Sigmoid colon (tissue), 7 donors: Measurements from ENCODE around the gene ALG12. TPM values are rescaled to one million over a fixed set of nuclear protein-coding genes. Genes with fewer than 3 reads are reported as not detected.

Source experiments
- DNase-seq: peaks from one replicate; pipeline ENCODE4 v3.0.0-alpha.2; 2019
- H3K27ac ChIP-seq, 4 donors: fragments of 200-600 bp; sonication (generic); one replicate each; pipeline ENCODE4 v1.5.1; 2016 to 2019; ENCODE audit warnings: mild to moderate bottlenecking in 1 of 4
- H3K27me3 ChIP-seq, 3 donors: fragments of 200-600 bp; sonication (generic); one replicate each; pipeline ENCODE4 v1.5.1; 2019; ENCODE audit warnings: mild to moderate bottlenecking in 1 of 3
- H3K36me3 ChIP-seq, 4 donors: fragments of 200-600 bp; sonication (generic); one replicate each; pipeline ENCODE4 v1.5.1; 2016 to 2019
- H3K4me1 ChIP-seq, 4 donors: fragments of 200-600 bp; sonication (generic); one replicate each; pipeline ENCODE4 v1.5.1; 2017 to 2019
- H3K4me3 ChIP-seq, 4 donors: fragments of 200-600 bp; sonication (generic); one replicate each; pipeline ENCODE4 v1.5.1; 2017 to 2019; ENCODE audit warnings: mild to moderate bottlenecking in 2 of 4, moderate library complexity in 1 of 4
- H3K9me3 ChIP-seq, 4 donors: fragments of 200-600 bp in 3 of 4; sonication (generic) in 3 of 4; one replicate each; pipeline versions ENCODE4 v1.5.1 to v1.6.1; 2013 to 2019
- EP300 ChIP-seq, 4 donors: sonication (generic); formaldehyde crosslinking; IDR thresholded peaks; one replicate each; pipeline ENCODE4 v1.6.1; 2017; ENCODE audit warnings: antibody characterized with exemption in 4 of 4
- POLR2A ChIP-seq, 2 donors: fragments of 450-650 bp; IDR thresholded peaks; one replicate each; pipeline ENCODE4 v1.6.1; 2016; ENCODE audit warnings: antibody characterized with exemption in 2 of 2, mild to moderate bottlenecking in 2 of 2, moderate library complexity in 2 of 2
- POLR2AphosphoS5 ChIP-seq, 4 donors: sonication (generic); formaldehyde crosslinking; IDR thresholded peaks; one replicate each; pipeline ENCODE4 v1.6.1; 2017; ENCODE audit warnings: antibody characterized with exemption in 4 of 4
- WGBS, 2 donors: extraction: QIAGEN DNeasy Blood & Tissue Kit; methylation state at CpG; one replicate each; pipeline ENCODE4 v1.1.7; 2013; 5-methylcytosine and 5-hydroxymethylcytosine counted together
- intact Hi-C: fragments of 100-400 bp; cut with DNase I; formaldehyde crosslinking; loops from one replicate; pipeline ENCODE4 v1.15.1; 2023
- polyA plus RNA-seq, 3 donors: library from polyadenylated mRNA; stranded (reverse); fragments of 200-250 nt; gene quantifications; one replicate each; pipeline ENCODE4 v1.2.3, GENCODE V29; 2013
- total RNA-seq, 4 donors: library from RNA; depleted of rRNA; stranded (reverse); fragments of >200 nt; gene quantifications; one replicate each; pipeline ENCODE4 v1.1.0, GENCODE V29; 2016
- TF ChIP-seq, protein P1 (sequence below), 4 experiments: fragments of 450-650 bp in 3 of 4; fragments of 200-600 bp in 1 of 4; IDR thresholded peaks; one replicate each; pipeline ENCODE4 v1.5.1; 2016 to 2019; ENCODE audit warnings: antibody characterized with exemption in 4 of 4, mild to moderate bottlenecking in 3 of 4, moderate library complexity in 2 of 4
- donor health status: healthy with polysubstance abuse.
- donor health status: Bipolar disorder and iron deficiency.
- donor health status: healthy.

Gene ALG12
- total and polyA plus RNA-seq, 7 donors: 1.8 to 23.9 (median 14.4) TPM

DNA sequence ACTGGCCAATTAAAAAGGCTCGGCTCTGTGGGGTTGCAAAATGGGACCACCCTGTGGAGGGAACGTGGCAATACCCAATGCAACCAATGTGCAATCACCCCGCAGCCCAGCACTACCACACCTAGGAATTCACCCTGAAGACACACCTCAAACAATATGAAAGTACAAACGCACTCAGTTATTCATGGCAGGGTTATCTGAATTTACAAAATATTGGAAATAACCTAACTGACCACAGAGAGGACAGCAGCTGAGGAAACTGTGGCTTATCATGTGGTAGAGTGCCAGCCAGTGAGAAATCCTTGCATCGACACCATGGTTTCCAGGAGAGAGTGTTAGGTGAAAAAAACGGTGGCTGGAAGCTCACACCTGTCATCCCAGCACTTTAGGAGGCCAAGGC is 18.7 kb downstream of the ALG12 start:
- TF ChIP-seq EP300 (IDR thresholded peaks at IDR 0.05): no peak
- no peak for TF ChIP-seq POLR2AphosphoS5 (IDR thresholded peaks at IDR 0.05)
- TF ChIP-seq POLR2A (IDR thresholded peaks at IDR 0.05): no peak
- TF ChIP-seq, protein P1, sequence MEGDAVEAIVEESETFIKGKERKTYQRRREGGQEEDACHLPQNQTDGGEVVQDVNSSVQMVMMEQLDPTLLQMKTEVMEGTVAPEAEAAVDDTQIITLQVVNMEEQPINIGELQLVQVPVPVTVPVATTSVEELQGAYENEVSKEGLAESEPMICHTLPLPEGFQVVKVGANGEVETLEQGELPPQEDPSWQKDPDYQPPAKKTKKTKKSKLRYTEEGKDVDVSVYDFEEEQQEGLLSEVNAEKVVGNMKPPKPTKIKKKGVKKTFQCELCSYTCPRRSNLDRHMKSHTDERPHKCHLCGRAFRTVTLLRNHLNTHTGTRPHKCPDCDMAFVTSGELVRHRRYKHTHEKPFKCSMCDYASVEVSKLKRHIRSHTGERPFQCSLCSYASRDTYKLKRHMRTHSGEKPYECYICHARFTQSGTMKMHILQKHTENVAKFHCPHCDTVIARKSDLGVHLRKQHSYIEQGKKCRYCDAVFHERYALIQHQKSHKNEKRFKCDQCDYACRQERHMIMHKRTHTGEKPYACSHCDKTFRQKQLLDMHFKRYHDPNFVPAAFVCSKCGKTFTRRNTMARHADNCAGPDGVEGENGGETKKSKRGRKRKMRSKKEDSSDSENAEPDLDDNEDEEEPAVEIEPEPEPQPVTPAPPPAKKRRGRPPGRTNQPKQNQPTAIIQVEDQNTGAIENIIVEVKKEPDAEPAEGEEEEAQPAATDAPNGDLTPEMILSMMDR (IDR thresholded peaks at IDR 0.05): no peak
- H3K4me1 ChIP-seq: no peaks in the 10 kb centered on the region
- no peak for DNase-seq
- WGBS, 2 donors: 88 to 90% methylated on average over 6 of the region's 6 CpGs
- intact Hi-C loops: no loop called here
- no peak overlapping the region for H3K4me3 ChIP-seq
- peaks cover 5 to 36% (median 28%) of the 10 kb centered on the region in 4 donors for H3K36me3 ChIP-seq
- H3K27ac ChIP-seq: no peak overlapping the region
- H3K27me3 ChIP-seq: no peaks in the 10 kb centered on the region
- H3K9me3 ChIP-seq: no peaks in the 10 kb centered on the region

GRCh38 chr22:49897015-49897684 is 21.1 kb downstream of the ALG12 start:
- intact Hi-C loops: no loop called here

GRCh38 chr22:49896201-49896600 is 22.0 kb downstream of the ALG12 start:
- Histone ChIP-seq H3K9me3 (no peaks in the 10 kb centered on the region), H3K27me3 (no peaks in the 10 kb centered on the region), H3K36me3 (peaks cover 0 to 15% (median under 1%) of the 10 kb centered on the region in 4 donors), H3K4me1 (no peaks in the 10 kb centered on the region), H3K4me3 (no peak overlapping the region), H3K27ac (no peak overlapping the region)
- intact Hi-C loops: no loop called here
- no peak for DNase-seq
- TF ChIP-seq EP300 (IDR thresholded peaks at IDR 0.05) (no peak), POLR2A (IDR thresholded peaks at IDR 0.05) (no peak), POLR2AphosphoS5 (IDR thresholded peaks at IDR 0.05) (no peak)
- TF ChIP-seq, protein P1 (IDR thresholded peaks at IDR 0.05): no peak
- WGBS, 2 donors: 94 to 96% methylated on average over 5 of the region's 5 CpGs

More at GRCh38 chr22:49897015-49897684, 21.1 kb downstream of the ALG12 start:
- Histone ChIP-seq H3K36me3 (peaks cover 0 to 19% (median 8%) of the 10 kb centered on the region in 4 donors), H3K27me3 (no peaks in the 10 kb centered on the region), H3K27ac (no peak overlapping the region), H3K4me1 (no peaks in the 10 kb centered on the region), H3K4me3 (no peak overlapping the region), H3K9me3 (no peaks in the 10 kb centered on the region)
- TF ChIP-seq, protein P1 (IDR thresholded peaks at IDR 0.05): no peak
- TF ChIP-seq EP300 (IDR thresholded peaks at IDR 0.05) (no peak), POLR2AphosphoS5 (IDR thresholded peaks at IDR 0.05) (no peak), POLR2A (IDR thresholded peaks at IDR 0.05) (no peak)
- WGBS, 2 donors: 91 to 98% methylated on average over 8 of the region's 8 CpGs
- no peak for DNase-seq

- no peak overlapping the region for H3K4me3 ChIP-seq
- no peaks in the 10 kb centered on the region for H3K4me1 ChIP-seq
- TF ChIP-seq EP300 (IDR thresholded peaks at IDR 0.05) (no peak), POLR2A (IDR thresholded peaks at IDR 0.05) (no peak), POLR2AphosphoS5 (IDR thresholded peaks at IDR 0.05) (no peak)
- TF ChIP-seq, protein P1 (IDR thresholded peaks at IDR 0.05): no peak
- intact Hi-C loops: no loop called here
- no peaks in the 10 kb centered on the region for H3K27me3 ChIP-seq
- WGBS, 2 donors: 92 to 94% methylated on average over 8 of the region's 8 CpGs
- no peak overlapping the region for H3K27ac ChIP-seq
- no peaks in the 10 kb centered on the region for H3K9me3 ChIP-seq
- no peak for DNase-seq
- H3K36me3 ChIP-seq: peaks cover 0 to 4% (median 0%) of the 10 kb centered on the region in 4 donors
Measured at GRCh38 chr22:49894322-49895054, 23.8 kb downstream of the ALG12 start.
